OCI-LY1 (cell line): ENCODE results near the gene TSPAN12.
"Not testable (repeated sequence)": the region's sequence is repeated elsewhere in the genome, so short reads cannot be mapped to it uniquely, and the experiment has no call there.

Source experiments
- H2AFZ ChIP-seq: fragments of 200-600 bp; sonication (generic), shearing (Covaris generic); 2 replicates; pipeline ENCODE4 v1.6.0; 2014; ENCODE audit warnings: antibody characterized with exemption, mild to moderate bottlenecking, low read length
- H3F3A ChIP-seq: fragments of 200-600 bp; sonication (generic), shearing (Covaris generic); 2 replicates; pipeline ENCODE4 v1.6.0; 2014; ENCODE audit warnings: mild to moderate bottlenecking, antibody characterized with exemption, low read length, moderate library complexity; ENCODE audit not compliant: insufficient read depth
- H3K27ac ChIP-seq: fragments of 200-600 bp; sonication (generic); 2 replicates; pipeline ENCODE4 v1.5.1; 2014; ENCODE audit warnings: low read length, mixed run types, mild to moderate bottlenecking, low read depth; ENCODE audit not compliant: poor library complexity, severe bottlenecking
- H3K27me3 ChIP-seq: fragments of 200-600 bp; sonication (generic); 2 replicates; pipeline ENCODE4 v1.6.0; 2014; ENCODE audit warnings: antibody characterized with exemption, mild to moderate bottlenecking, low read length, moderate library complexity; ENCODE audit not compliant: insufficient read depth
- H3K36me3 ChIP-seq: fragments of 200-600 bp; sonication (generic); 2 replicates; pipeline ENCODE4 v1.6.1; 2014; ENCODE audit warnings: mild to moderate bottlenecking, antibody characterized with exemption, low read length, moderate library complexity, mixed read lengths; ENCODE audit not compliant: insufficient read depth
- H3K4me1 ChIP-seq: fragments of 200-600 bp; sonication (generic); 2 replicates; pipeline ENCODE4 v1.5.1; 2014; ENCODE audit warnings: mild to moderate bottlenecking, low read length, moderate library complexity; ENCODE audit not compliant: insufficient read depth, severe bottlenecking
- H3K4me2 ChIP-seq: fragments of 200-600 bp; sonication (generic), shearing (Covaris generic); 2 replicates; pipeline ENCODE4 v1.6.1; 2014; ENCODE audit warnings: low read length
- H3K4me3 ChIP-seq: fragments of 200-600 bp; sonication (generic); 2 replicates; pipeline ENCODE4 v1.5.1; 2014; ENCODE audit warnings: low read length, low read depth, mild to moderate bottlenecking, mixed read lengths; ENCODE audit not compliant: poor library complexity, severe bottlenecking
- H3K79me2 ChIP-seq: fragments of 200-600 bp; shearing (Covaris generic); 2 replicates; pipeline ENCODE4 v1.6.1; 2016; ENCODE audit warnings: mixed run types, low read length, mixed read lengths; ENCODE audit not compliant: insufficient read depth
- H3K9ac ChIP-seq: fragments of 200-600 bp; sonication (generic), shearing (Covaris generic); 2 replicates; pipeline ENCODE4 v1.6.1; 2014; ENCODE audit warnings: mild to moderate bottlenecking, low read length, mixed read lengths
- H3K9me2 ChIP-seq: fragments of 200-600 bp; sonication (generic), shearing (Covaris generic); 2 replicates; pipeline ENCODE4 v1.6.1; 2014; ENCODE audit warnings: low read depth, mild to moderate bottlenecking, low read length, mixed read lengths
- H3K9me3 ChIP-seq: fragments of 200-600 bp; shearing (Covaris generic); 2 replicates; pipeline ENCODE4 v1.6.1; 2014; ENCODE audit warnings: low read length, mixed read lengths
- H4K20me1 ChIP-seq: fragments of 200-600 bp; sonication (generic), shearing (Covaris generic); 2 replicates; pipeline ENCODE4 v1.6.0; 2016; ENCODE audit warnings: mild to moderate bottlenecking, low read length; ENCODE audit not compliant: insufficient read depth
- CTCF ChIP-seq: fragments of 200-600 bp; sonication (generic), shearing (Covaris generic); IDR thresholded peaks from 2 replicates; pipeline ENCODE4 v1.5.1; 2017; ENCODE audit warnings: mild to moderate bottlenecking, antibody characterized with exemption, low read length, moderate library complexity, mixed read lengths
- EZH2 ChIP-seq: fragments of 200-600 bp; sonication (generic), shearing (Covaris generic); IDR thresholded peaks from 2 replicates; pipeline ENCODE4 v1.8.0; 2017; ENCODE audit warnings: borderline replicate concordance, mixed run types, mild to moderate bottlenecking, antibody characterized with exemption, low read length, moderate library complexity, mixed read lengths

The TSPAN12 gene

DNA sequence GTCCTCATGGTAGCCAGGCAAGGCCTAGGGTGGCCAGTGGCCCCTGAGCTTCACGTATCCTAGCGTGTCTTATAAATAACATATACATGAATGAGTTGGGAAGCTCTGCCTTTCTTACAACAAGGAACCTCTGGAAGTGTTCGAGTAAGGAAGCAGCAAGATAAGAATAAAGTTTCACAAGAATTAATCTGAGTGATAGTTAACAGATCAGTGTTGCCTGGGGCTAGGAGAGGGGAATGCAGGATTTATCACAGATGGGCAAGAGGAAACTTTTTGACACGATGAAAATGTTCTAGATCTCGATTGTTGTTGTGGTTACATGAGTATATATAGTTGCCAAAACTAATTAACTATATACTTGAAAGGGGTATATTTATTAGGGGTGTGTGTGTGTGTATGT, 74.2 kb downstream of the TSPAN12 start:
- H3K27ac ChIP-seq = no peak overlapping the region
- H3K79me2 ChIP-seq = no peaks in the 10 kb centered on the region
- no peak overlapping the region for H3K4me2 ChIP-seq
- H3K9me3 ChIP-seq = no peaks in the 10 kb centered on the region
- no peaks in the 10 kb centered on the region for H3F3A ChIP-seq
- no peak overlapping the region for H3K9ac ChIP-seq
- H4K20me1 ChIP-seq = no peaks in the 10 kb centered on the region
- TF ChIP-seq CTCF = no peak
- no peaks in the 10 kb centered on the region for H3K36me3 ChIP-seq
- H3K27me3 ChIP-seq = peaks cover 5% of the 10 kb centered on the region; the same call in 1 of the 2 replicates
- H3K9me2 ChIP-seq = no peaks in the 10 kb centered on the region
- no peak overlapping the region for H2AFZ ChIP-seq
- no peaks in the 10 kb centered on the region for H3K4me1 ChIP-seq
- H3K4me3 ChIP-seq = no peak overlapping the region

DNA sequence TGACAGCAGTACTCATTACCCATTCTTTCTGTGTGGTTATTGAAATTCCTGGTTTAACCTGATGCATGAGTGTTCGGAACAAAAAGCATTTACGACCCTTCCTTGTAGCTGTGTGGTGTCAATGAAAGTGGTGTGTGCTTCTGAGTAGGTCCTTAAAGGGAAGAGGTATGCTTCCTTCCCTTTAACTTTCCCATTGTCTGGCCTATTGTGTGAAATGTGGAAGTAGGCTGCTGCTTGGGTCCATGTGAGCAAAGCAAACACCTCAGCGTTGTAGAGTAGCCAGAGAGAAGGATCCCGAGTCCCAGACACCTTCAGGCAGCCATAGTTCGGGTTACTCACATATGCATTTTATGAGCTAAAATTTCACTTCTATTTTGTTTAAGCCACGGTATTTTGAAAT, 74.7 kb downstream of the TSPAN12 start:
- no peaks in the 10 kb centered on the region for H3K9me3 ChIP-seq
- H3F3A ChIP-seq = no peaks in the 10 kb centered on the region
- H3K9me2 ChIP-seq = no peaks in the 10 kb centered on the region
- peaks cover 5% of the 10 kb centered on the region; the same call in 1 of the 2 replicates for H3K27me3 ChIP-seq
- H3K4me3 ChIP-seq = no peak overlapping the region
- TF ChIP-seq CTCF (no peak), EZH2 (no peak)
- H4K20me1 ChIP-seq = no peaks in the 10 kb centered on the region
- no peaks in the 10 kb centered on the region for H3K4me1 ChIP-seq
- no peak overlapping the region for H3K9ac ChIP-seq
- no peaks in the 10 kb centered on the region for H3K36me3 ChIP-seq
- no peak overlapping the region for H2AFZ ChIP-seq
- H3K27ac ChIP-seq = no peak overlapping the region
- H3K79me2 ChIP-seq = no peaks in the 10 kb centered on the region
- H3K4me2 ChIP-seq = no peak overlapping the region

DNA sequence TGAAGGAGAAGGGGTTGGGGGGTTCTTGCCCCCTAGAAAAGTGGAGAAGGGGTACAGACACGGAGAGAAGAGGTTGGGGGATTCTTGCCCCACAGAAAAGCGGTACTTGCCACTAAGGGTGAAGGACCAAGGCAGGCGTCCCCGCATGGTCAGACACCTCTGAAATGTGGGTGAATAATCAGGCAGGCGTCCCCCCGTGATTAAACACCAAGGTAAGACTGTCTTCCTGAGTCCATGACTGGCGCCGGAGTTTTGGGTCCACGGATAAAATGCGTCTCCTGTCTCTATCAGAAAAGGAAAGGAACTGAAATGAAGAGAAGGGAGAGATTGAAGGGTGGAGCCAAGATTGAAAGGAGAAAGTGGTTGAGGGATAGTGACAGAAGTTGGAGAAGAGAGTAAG, 76.0 kb downstream of the TSPAN12 start:
- not testable (repeated sequence) for H4K20me1 ChIP-seq, H3F3A ChIP-seq, H3K4me1 ChIP-seq, H3K4me3 ChIP-seq, H3K36me3 ChIP-seq, H3K79me2 ChIP-seq, H3K27me3 ChIP-seq, H3K4me2 ChIP-seq, H3K9ac ChIP-seq, H3K9me3 ChIP-seq, H2AFZ ChIP-seq, H3K9me2 ChIP-seq, H3K27ac ChIP-seq

DNA sequence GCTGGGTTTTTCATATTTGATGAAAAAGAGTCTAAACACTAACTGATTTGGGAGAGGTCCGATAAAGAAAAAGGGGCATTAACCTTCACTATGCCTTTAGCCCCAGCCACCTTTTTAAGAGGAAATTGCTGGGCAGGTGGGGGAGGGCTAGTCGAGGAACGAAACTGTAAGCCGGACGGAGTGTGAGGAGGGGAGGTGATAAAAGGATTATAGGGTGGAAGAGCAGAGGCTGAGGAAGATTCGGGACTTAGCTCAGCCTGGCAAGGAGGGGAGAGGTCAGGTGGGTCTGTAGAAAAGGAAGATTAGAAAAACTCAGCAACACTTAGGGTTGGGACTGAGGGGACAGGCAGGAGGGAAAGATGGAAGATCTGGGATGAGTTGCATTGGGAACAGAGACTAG, 77.0 kb downstream of the TSPAN12 start:
- H2AFZ ChIP-seq = no peak overlapping the region
- TF ChIP-seq EZH2 (no peak), CTCF (no peak)

DNA sequence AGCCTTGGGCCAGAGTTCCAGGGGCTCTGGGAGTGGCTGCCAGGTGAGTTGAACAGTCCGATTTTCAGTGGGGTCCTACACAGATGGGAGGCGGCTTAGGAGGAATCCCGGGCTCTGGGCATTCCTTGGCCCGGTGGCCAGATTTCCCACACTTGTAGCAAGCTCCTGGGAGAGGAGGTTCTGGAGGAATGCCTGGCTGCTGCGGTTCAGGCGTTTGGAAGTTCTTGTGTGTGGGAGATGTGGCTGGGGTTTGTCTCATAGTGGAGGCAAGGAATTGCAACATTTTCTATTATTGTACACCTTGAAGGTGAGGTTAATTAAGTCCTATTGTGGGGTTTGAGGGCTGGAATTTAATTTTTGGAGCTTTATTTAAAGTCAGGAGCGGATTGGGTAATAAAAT, 77.5 kb downstream of the TSPAN12 start:
- not testable (repeated sequence) for H3K27me3 ChIP-seq, H3K4me2 ChIP-seq, H3K79me2 ChIP-seq, H2AFZ ChIP-seq, H3F3A ChIP-seq, H3K27ac ChIP-seq, H3K4me1 ChIP-seq, H3K4me3 ChIP-seq, H3K9ac ChIP-seq, H3K9me3 ChIP-seq, H3K9me2 ChIP-seq, H3K36me3 ChIP-seq, H4K20me1 ChIP-seq

More for the DNA sequence above, 77.0 kb downstream of the TSPAN12 start:
- no peaks in the 10 kb centered on the region for H3K36me3 ChIP-seq
- H3K4me3 ChIP-seq = no peak overlapping the region
- no peaks in the 10 kb centered on the region for H3K4me1 ChIP-seq
- no peaks in the 10 kb centered on the region for H3K9me2 ChIP-seq
- H3K4me2 ChIP-seq = no peak overlapping the region
- H4K20me1 ChIP-seq = no peaks in the 10 kb centered on the region
- H3K9ac ChIP-seq = no peak overlapping the region
- no peaks in the 10 kb centered on the region for H3K79me2 ChIP-seq
- peaks cover 5% of the 10 kb centered on the region; the same call in 1 of the 2 replicates for H3K27me3 ChIP-seq
- no peaks in the 10 kb centered on the region for H3F3A ChIP-seq
- H3K9me3 ChIP-seq = no peaks in the 10 kb centered on the region
- no peak overlapping the region for H3K27ac ChIP-seq

- H3K36me3 ChIP-seq, H4K20me1 ChIP-seq, H3K27ac ChIP-seq, H3K9me2 ChIP-seq, H3K9ac ChIP-seq, H3K27me3 ChIP-seq, H2AFZ ChIP-seq, H3K9me3 ChIP-seq, H3F3A ChIP-seq, H3K4me1 ChIP-seq, H3K4me2 ChIP-seq, H3K79me2 ChIP-seq, H3K4me3 ChIP-seq: not testable (repeated sequence)
Observed at GRCh38 chr7:120779078-120779477, 78.9 kb downstream of the TSPAN12 start.
